ENCODE results near the gene CYBRD1.

The CYBRD1 gene

GRCh38 chr2:171590116-171590515, 67.8 kb downstream of the CYBRD1 start:
- DNase-seq (ENCODE audit: low read depth, low spot score) = no peak
- Histone ChIP-seq H3K9ac (ENCODE audit: insufficient read length) (no peak overlapping the region), H3K27ac (no peak overlapping the region), H3K9me3 (ENCODE audit: low read depth, low read length) (peaks cover 4% of the 10 kb centered on the region; the same call in 1 of the 2 replicates), H3K4me3 (no peak overlapping the region), H3K36me3 (ENCODE audit: insufficient read depth, low read length) (no peaks in the 10 kb centered on the region)
- TF ChIP-seq POLR2AphosphoS5 (IDR thresholded peaks at IDR 0.05; ENCODE audit: borderline replicate concordance, low read depth, low read length) (no peak), FOXP2 (optimal IDR thresholded peaks at IDR 0.05; ENCODE audit: control extremely low read depth, extremely low read length, insufficient read depth) (no peak), EZH2 (IDR thresholded peaks at IDR 0.05) (no peak)

DNA sequence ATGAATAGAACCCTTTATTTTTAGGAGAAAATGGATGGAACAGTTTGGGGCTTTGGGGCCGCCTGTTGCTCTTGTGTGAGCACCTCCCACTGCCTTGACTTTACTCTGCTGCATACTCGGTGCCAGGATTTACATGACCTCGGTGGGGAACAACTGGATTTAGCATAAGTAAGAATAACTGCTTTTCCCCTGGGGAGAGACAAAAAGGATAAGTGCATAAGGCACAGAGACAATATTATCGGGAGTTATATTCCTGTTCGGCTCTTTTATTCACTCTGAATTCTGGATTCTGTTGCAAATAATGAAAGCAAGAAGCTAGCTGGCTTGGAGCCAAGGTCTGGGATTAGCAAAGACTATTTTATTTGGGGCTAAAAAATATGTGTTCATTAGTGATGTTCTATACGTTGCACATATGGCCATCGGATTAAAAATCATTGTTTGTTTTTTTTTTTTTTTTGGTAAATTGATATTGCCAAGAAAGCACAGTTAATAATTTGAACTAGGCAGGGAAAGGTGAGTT, 69.8 kb downstream of the CYBRD1 start:
- Histone ChIP-seq H3K36me3 (ENCODE audit: insufficient read depth, low read length) (no peaks in the 10 kb centered on the region), H3K9ac (ENCODE audit: insufficient read length) (peak overlapping the region; percentile 31), H3K4me3 (peak overlapping the region; percentile 71), H3K27ac (no peak overlapping the region; the same call in 1 of the 2 replicates), H3K9me3 (ENCODE audit: low read depth, low read length) (peaks cover 4% of the 10 kb centered on the region; the same call in 1 of the 2 replicates)
- DNase-seq (ENCODE audit: low read depth, low spot score) = peak; percentile 28
- TF ChIP-seq POLR2AphosphoS5 (IDR thresholded peaks at IDR 0.05; ENCODE audit: borderline replicate concordance, low read depth, low read length) = no peak
- TF ChIP-seq EZH2 (IDR thresholded peaks at IDR 0.05) = no peak
- no peak for TF ChIP-seq FOXP2 (optimal IDR thresholded peaks at IDR 0.05; ENCODE audit: control extremely low read depth, extremely low read length, insufficient read depth)

DNA sequence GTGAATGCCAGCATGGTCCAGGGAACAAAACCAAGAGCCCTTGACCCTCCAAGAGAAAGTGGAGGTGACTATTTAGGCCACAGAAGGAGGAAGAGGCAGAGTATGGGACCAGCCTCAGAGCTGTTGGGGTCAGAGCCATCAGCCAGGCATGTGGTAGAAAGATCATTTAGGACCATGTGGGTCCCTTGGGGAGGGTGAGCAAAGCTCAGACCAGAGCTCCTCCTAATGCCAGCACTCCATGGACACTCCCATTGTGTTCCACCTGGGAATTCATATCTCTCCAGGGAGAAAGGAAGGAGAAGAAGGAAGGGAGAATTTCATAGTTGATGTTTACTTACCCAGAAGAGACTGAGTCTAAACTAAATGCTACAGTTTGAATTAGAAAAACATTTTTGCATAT, 73.2 kb downstream of the CYBRD1 start:
- TF ChIP-seq EZH2 (IDR thresholded peaks at IDR 0.05) = no peak
- TF ChIP-seq POLR2AphosphoS5 (IDR thresholded peaks at IDR 0.05; ENCODE audit: borderline replicate concordance, low read depth, low read length) = no peak
- TF ChIP-seq FOXP2 (optimal IDR thresholded peaks at IDR 0.05; ENCODE audit: control extremely low read depth, extremely low read length, insufficient read depth) = no peak
- no peaks in the 10 kb centered on the region for H3K36me3 ChIP-seq (ENCODE audit: insufficient read depth, low read length)
- no peak overlapping the region for H3K27ac ChIP-seq
- no peak for DNase-seq (ENCODE audit: low read depth, low spot score)
- H3K4me3 ChIP-seq = no peak overlapping the region
- H3K9me3 ChIP-seq (ENCODE audit: low read depth, low read length) = peaks cover 1% of the 10 kb centered on the region; the same call in 1 of the 2 replicates
- H3K9ac ChIP-seq (ENCODE audit: insufficient read length) = no peak overlapping the region

- Histone ChIP-seq H3K36me3 (ENCODE audit: insufficient read depth, low read length) (no peaks in the 10 kb centered on the region), H3K9ac (ENCODE audit: insufficient read length) (no peak overlapping the region)
- no peak for TF ChIP-seq FOXP2 (optimal IDR thresholded peaks at IDR 0.05; ENCODE audit: control extremely low read depth, extremely low read length, insufficient read depth)
- no peak for TF ChIP-seq POLR2AphosphoS5 (IDR thresholded peaks at IDR 0.05; ENCODE audit: borderline replicate concordance, low read depth, low read length)
- no peak for TF ChIP-seq EZH2 (IDR thresholded peaks at IDR 0.05)
These were observed 73.6 kb downstream of the CYBRD1 start for GRCh38 chr2:171595896-171596295.

DNA sequence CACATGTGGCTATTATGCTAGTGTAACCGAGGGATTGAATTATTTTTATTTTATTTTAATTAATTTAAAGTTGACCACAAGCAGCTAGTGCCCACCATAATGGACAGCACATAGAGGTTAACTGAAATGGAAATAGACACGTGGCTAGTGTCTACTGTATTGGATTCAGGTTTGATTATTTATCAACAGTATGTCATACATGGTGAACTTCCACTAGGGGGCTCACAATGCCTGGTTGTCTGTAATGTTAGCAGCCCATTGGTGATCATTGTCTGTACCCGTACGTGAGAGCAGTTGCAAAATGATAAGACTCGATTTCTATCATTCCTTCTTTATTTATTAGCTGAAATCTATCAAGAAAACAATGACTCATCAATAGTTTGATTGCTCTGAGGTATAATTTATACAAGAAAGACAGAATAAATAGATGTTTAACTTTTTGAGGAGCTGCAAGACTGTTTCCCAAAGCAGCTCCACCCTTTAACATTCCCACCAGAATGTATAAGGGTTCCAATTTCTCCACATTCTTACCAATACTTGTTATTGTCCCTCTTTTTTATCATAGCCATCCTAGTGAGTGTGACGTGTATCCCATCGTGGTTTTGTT, 76.5 kb downstream of the CYBRD1 start:
- DNase-seq (ENCODE audit: low read depth, low spot score) = peak; percentile 55
- peak overlapping the region; percentile 61 for H3K4me3 ChIP-seq
- no peaks in the 10 kb centered on the region for H3K9me3 ChIP-seq (ENCODE audit: low read depth, low read length)
- TF ChIP-seq POLR2AphosphoS5 (IDR thresholded peaks at IDR 0.05; ENCODE audit: borderline replicate concordance, low read depth, low read length) = no peak
- no peak overlapping the region for H3K9ac ChIP-seq (ENCODE audit: insufficient read length)
- H3K27ac ChIP-seq = no peak overlapping the region
- H3K36me3 ChIP-seq (ENCODE audit: insufficient read depth, low read length) = no peaks in the 10 kb centered on the region

More at GRCh38 chr2:171595896-171596295, 73.6 kb downstream of the CYBRD1 start:
- no peak for DNase-seq (ENCODE audit: low read depth, low spot score)
- Histone ChIP-seq H3K4me3 (no peak overlapping the region), H3K27ac (no peak overlapping the region), H3K9me3 (ENCODE audit: low read depth, low read length) (no peaks in the 10 kb centered on the region)

GRCh38 chr2:171600126-171600525, 77.9 kb downstream of the CYBRD1 start:
- Histone ChIP-seq H3K9me3 (ENCODE audit: low read depth, low read length) (no peaks in the 10 kb centered on the region), H3K4me3 (no peak overlapping the region), H3K9ac (ENCODE audit: insufficient read length) (no peak overlapping the region), H3K36me3 (ENCODE audit: insufficient read depth, low read length) (no peaks in the 10 kb centered on the region), H3K27ac (no peak overlapping the region)
- no peak for DNase-seq (ENCODE audit: low read depth, low spot score)
- no peak for TF ChIP-seq EZH2 (IDR thresholded peaks at IDR 0.05)
- no peak for TF ChIP-seq POLR2AphosphoS5 (IDR thresholded peaks at IDR 0.05; ENCODE audit: borderline replicate concordance, low read depth, low read length)
- no peak for TF ChIP-seq FOXP2 (optimal IDR thresholded peaks at IDR 0.05; ENCODE audit: control extremely low read depth, extremely low read length, insufficient read depth)

GRCh38 chr2:171602352-171602751, 80.1 kb downstream of the CYBRD1 start:
- no peak overlapping the region for H3K27ac ChIP-seq
- H3K9me3 ChIP-seq (ENCODE audit: low read depth, low read length) = no peaks in the 10 kb centered on the region
- no peak overlapping the region for H3K9ac ChIP-seq (ENCODE audit: insufficient read length)
- no peak for DNase-seq (ENCODE audit: low read depth, low spot score)
- no peak overlapping the region for H3K4me3 ChIP-seq
- no peaks in the 10 kb centered on the region for H3K36me3 ChIP-seq (ENCODE audit: insufficient read depth, low read length)
- TF ChIP-seq POLR2AphosphoS5 (IDR thresholded peaks at IDR 0.05; ENCODE audit: borderline replicate concordance, low read depth, low read length) (no peak), FOXP2 (optimal IDR thresholded peaks at IDR 0.05; ENCODE audit: control extremely low read depth, extremely low read length, insufficient read depth) (no peak), EZH2 (IDR thresholded peaks at IDR 0.05) (no peak)

Measured in SK-N-MC (cell line).